Endothelial cell of umbilical vein (primary cell): ENCODE results near the gene BTBD18. TPM values are rescaled to one million over a fixed set of nuclear protein-coding genes. Genes with fewer than 3 reads are reported as not detected.

Source experiments
- BruUV-seq: library from RNA; stranded (reverse); fragments of 400-500 nt; replicated peaks from 2 replicates; lab custom pipeline; 2021; lab: Mats Ljungman, UMichigan
- CTCF ChIA-PET: fragments of 300-600, 350-600 bp; sonication (Branson Sonifier 250); formaldehyde crosslinking; loops from one replicate; lab custom pipeline; 2021; ENCODE audit warnings: antibody characterized with exemption, inconsistent platforms; lab: Charles Lee
- POLR2A ChIA-PET: fragments of 300-600, 350-600 bp; sonication (Branson Sonifier 250); formaldehyde crosslinking; loops from one replicate; lab custom pipeline; 2021; ENCODE audit warnings: antibody characterized with exemption, inconsistent platforms; lab: Charles Lee
- DNase-seq: peaks from one replicate; pipeline ENCODE4 v3.0.0-alpha.2; 2011; ENCODE audit warnings: low read depth, low spot score
- FAIRE-seq: peaks from 2 replicates; lab custom pipeline; 2011; peaks lifted over from hg19 to GRCh38; lab: Jason Lieb, UNC
- H2AFZ ChIP-seq: 2 replicates; pipeline ENCODE4 v1.6.0; 2012; ENCODE audit warnings: low read depth, low read length, control low read depth, inconsistent platforms
- H3K27ac ChIP-seq: 2 replicates; pipeline ENCODE4 v1.5.1; 2011; ENCODE audit warnings: low read depth, mild to moderate bottlenecking, control low read depth, low read length, moderate library complexity; ENCODE audit not compliant: insufficient read depth
- H3K27me3 ChIP-seq, 2 experiments: 2 replicates each; pipeline versions ENCODE4 v1.6.0 to v1.6.1; 2011; ENCODE audit warnings: low read length in 2 of 2, mixed read lengths in 1 of 2; ENCODE audit not compliant: control insufficient read depth in 2 of 2, insufficient read depth in 2 of 2
- H3K36me3 ChIP-seq, 2 experiments: 2 replicates in 1 of 2; 3 replicates in 1 of 2; pipeline ENCODE4 v1.5.1; 2011; ENCODE audit warnings: low read length in 2 of 2, mild to moderate bottlenecking in 1 of 2, moderate library complexity in 1 of 2; ENCODE audit not compliant: control insufficient read depth in 2 of 2, insufficient read depth in 2 of 2; ENCODE audit errors: extremely low read depth in 1 of 2
- H3K4me1 ChIP-seq: 3 replicates; pipeline ENCODE4 v1.5.1; 2011; ENCODE audit warnings: mild to moderate bottlenecking, low read length; ENCODE audit not compliant: control insufficient read depth, insufficient read depth; ENCODE audit errors: extremely low read depth
- H3K4me2 ChIP-seq: 2 replicates; pipeline ENCODE4 v1.6.1; 2011; ENCODE audit warnings: low read length, control low read depth, mixed read lengths; ENCODE audit not compliant: insufficient read depth
- H3K4me3 ChIP-seq, 3 experiments: fragments of 200-600 bp in 1 of 3; sonication (generic), shearing (Covaris generic) in 1 of 3; replicated peaks in 1 of 3; 2 replicates each; pipeline ENCODE4 v1.5.1; 2011 to 2016; ENCODE audit warnings: control low read depth in 3 of 3, low read length in 3 of 3, mild to moderate bottlenecking in 2 of 3, inconsistent platforms in 1 of 3, low read depth in 1 of 3, moderate library complexity in 1 of 3; ENCODE audit not compliant: insufficient read depth in 1 of 3
- H3K79me2 ChIP-seq: 2 replicates; pipeline ENCODE4 v1.6.0; 2012; ENCODE audit warnings: low read length, inconsistent platforms; ENCODE audit not compliant: control insufficient read depth, insufficient read depth
- H3K9ac ChIP-seq: replicated peaks from 2 replicates; pipeline ENCODE3; 2011; ENCODE audit warnings: low read length, control low read depth; ENCODE audit not compliant: insufficient read depth; ENCODE audit errors: extremely low read depth
- H3K9me1 ChIP-seq: replicated peaks from 3 replicates; pipeline ENCODE4 v1.6.0; 2011; ENCODE audit warnings: mild to moderate bottlenecking, low read length; ENCODE audit not compliant: control insufficient read depth, insufficient read depth; ENCODE audit errors: extremely low read depth
- H3K9me3 ChIP-seq: replicated peaks from 2 replicates; pipeline ENCODE4 v1.5.1; 2012; ENCODE audit warnings: low read length, inconsistent platforms; ENCODE audit not compliant: control insufficient read depth, insufficient read depth
- H4K20me1 ChIP-seq: replicated peaks from 2 replicates; pipeline ENCODE3; 2011; ENCODE audit warnings: mild to moderate bottlenecking, low read length; ENCODE audit not compliant: control insufficient read depth, insufficient read depth; ENCODE audit errors: extremely low read depth
- EZH2 ChIP-seq: IDR thresholded peaks from 2 replicates; pipeline ENCODE4 v1.6.1; 2012; ENCODE audit warnings: borderline replicate concordance, low read depth, mild to moderate bottlenecking, moderate library complexity, low read length, inconsistent platforms; ENCODE audit not compliant: severe bottlenecking
- FOS ChIP-seq: IDR thresholded peaks from 2 replicates; pipeline ENCODE4 v1.6.1; 2011; ENCODE audit warnings: mild to moderate bottlenecking, low read length, moderate library complexity, borderline replicate concordance; ENCODE audit not compliant: insufficient read depth
- GATA2 ChIP-seq: IDR thresholded peaks from 2 replicates; pipeline ENCODE4 v1.7.0; 2011; ENCODE audit warnings: low read depth, mild to moderate bottlenecking, moderate library complexity, mixed read lengths, low read length; ENCODE audit not compliant: insufficient read length, insufficient read depth
- JUN ChIP-seq: IDR thresholded peaks from 2 replicates; pipeline ENCODE4 v1.6.1; 2011; ENCODE audit warnings: borderline replicate concordance, low read depth; ENCODE audit not compliant: insufficient read length, insufficient read depth
- MYC ChIP-seq: IDR thresholded peaks from one replicate; pipeline ENCODE4 v1.6.1; 2011; ENCODE audit warnings: mild to moderate bottlenecking, low read depth, low read length
- POLR2A ChIP-seq: IDR thresholded peaks from 2 replicates; pipeline ENCODE4 v1.6.1; 2012; ENCODE audit warnings: low read depth, mild to moderate bottlenecking, control low read depth, low read length
- POLR2AphosphoS5 ChIP-seq: IDR thresholded peaks from 2 replicates; pipeline ENCODE4 v1.6.1; 2012; ENCODE audit warnings: low read depth, mild to moderate bottlenecking, control low read depth, low read length, moderate library complexity; ENCODE audit not compliant: insufficient read depth
- dilution Hi-C: fragments of 300-500 bp; cut with MboI; formaldehyde crosslinking; loops from one replicate; pipeline ENCODE4 v1.15.0; 2019; ENCODE audit warnings: low sequenced_read_pairs; ENCODE audit not compliant: extremely low pct_ligation_motif_present
- intact Hi-C: fragments of 100-400 bp; cut with micrococcal nuclease; formaldehyde crosslinking; loops from one replicate; pipeline ENCODE4 v1.10.0; 2022
- polyA plus RNA-seq, 4 experiments: library from polyadenylated mRNA; depleted of rRNA in 3 of 4; stranded (reverse) in 3 of 4; unstranded in 1 of 4; fragments of >200 nt; gene quantifications; 2 replicates each; pipeline versions ENCODE4 v1.2.1 to v1.2.3, GENCODE V29; 2011 to 2012; ENCODE audit warnings: missing spikeins in 1 of 4
- total RNA-seq: library from RNA; stranded (reverse); gene quantifications from 2 replicates; pipeline ENCODE4 v1.2.3, GENCODE V29; 2021
- TF ChIP-seq, protein P1 (sequence below), 2 donors: IDR thresholded peaks; 1 replicate in 1 of 2; 2 replicates in 1 of 2; pipeline ENCODE4 v1.5.1; 2011; ENCODE audit warnings: low read length in 2 of 2, mild to moderate bottlenecking in 2 of 2, moderate library complexity in 2 of 2, control low read depth in 1 of 2, inconsistent platforms in 1 of 2, low read depth in 1 of 2; ENCODE audit not compliant: insufficient read depth in 1 of 2; ENCODE audit errors: extremely low read depth in 1 of 2
- TF ChIP-seq, protein P2 (sequence below): IDR thresholded peaks from 2 replicates; pipeline ENCODE4 v1.6.1; 2011; ENCODE audit not compliant: insufficient read depth, insufficient read length

The BTBD18 gene
- total and polyA plus RNA-seq, 2 donors (not counting 3 experiments of a cell fraction or from before 2014, with no cell fraction given), result not detected

DNA sequence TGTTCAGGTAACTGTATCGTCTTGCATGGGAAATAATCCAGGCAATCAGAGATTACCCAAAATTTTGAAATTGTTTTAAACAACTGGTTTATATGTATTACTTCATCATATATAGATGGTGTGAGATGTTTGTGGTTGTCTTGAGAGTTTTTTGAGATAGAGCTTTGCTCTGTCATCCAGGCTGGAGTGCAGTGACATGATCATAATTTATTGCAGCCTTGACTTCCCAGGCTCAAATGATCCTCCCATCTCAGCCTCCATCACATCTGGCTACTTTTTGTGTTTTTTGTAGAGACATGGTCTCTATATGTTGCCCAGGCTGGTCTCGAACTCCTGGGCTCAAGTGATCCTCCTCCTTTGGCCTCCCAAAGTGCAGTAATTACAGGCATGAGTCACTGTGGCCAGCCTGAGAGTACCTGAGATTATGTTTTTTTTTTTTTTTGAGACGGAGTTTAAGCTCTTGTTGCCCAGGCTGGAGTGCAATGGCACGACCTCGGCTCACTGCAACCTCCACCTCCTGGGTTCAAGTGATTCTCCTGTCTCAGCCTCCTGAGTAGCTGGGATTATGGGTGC is 21.5 kb upstream of the BTBD18 start:
- peaks cover 8% of the 10 kb centered on the region for H4K20me1 ChIP-seq
- no peaks in the 10 kb centered on the region for H3K9me3 ChIP-seq
- H3K9me1 ChIP-seq, result no peaks in the 10 kb centered on the region
- POLR2A ChIA-PET, result no interaction called here
- no peak overlapping the region for H2AFZ ChIP-seq
- H3K4me3 ChIP-seq, result no peak overlapping the region
- BruUV-seq, result no TSS peak
- no peak overlapping the region for H3K27ac ChIP-seq
- dilution Hi-C loops (no loop called here), intact Hi-C loops (no loop called here)
- H3K9ac ChIP-seq, result no peak overlapping the region
- CTCF ChIA-PET, result interaction anchor here (1.0 to 8.1 kb wide), 4 partner anchors 10 to 27 kb away, joined by 3 to 123 read pairs (median 22); no protein-coding TSS in a partner anchor
- no peak overlapping the region for H3K4me2 ChIP-seq
- DNase-seq (no peak), FAIRE-seq (no peak)
- H3K79me2 ChIP-seq, result peaks cover 96% of the 10 kb centered on the region
- no peaks in the 10 kb centered on the region for H3K27me3 ChIP-seq
- H3K4me1 ChIP-seq, result peaks cover 67% of the 10 kb centered on the region
- TF ChIP-seq MYC, result no peak
- TF ChIP-seq POLR2AphosphoS5, result no peak
- TF ChIP-seq, protein P1, sequence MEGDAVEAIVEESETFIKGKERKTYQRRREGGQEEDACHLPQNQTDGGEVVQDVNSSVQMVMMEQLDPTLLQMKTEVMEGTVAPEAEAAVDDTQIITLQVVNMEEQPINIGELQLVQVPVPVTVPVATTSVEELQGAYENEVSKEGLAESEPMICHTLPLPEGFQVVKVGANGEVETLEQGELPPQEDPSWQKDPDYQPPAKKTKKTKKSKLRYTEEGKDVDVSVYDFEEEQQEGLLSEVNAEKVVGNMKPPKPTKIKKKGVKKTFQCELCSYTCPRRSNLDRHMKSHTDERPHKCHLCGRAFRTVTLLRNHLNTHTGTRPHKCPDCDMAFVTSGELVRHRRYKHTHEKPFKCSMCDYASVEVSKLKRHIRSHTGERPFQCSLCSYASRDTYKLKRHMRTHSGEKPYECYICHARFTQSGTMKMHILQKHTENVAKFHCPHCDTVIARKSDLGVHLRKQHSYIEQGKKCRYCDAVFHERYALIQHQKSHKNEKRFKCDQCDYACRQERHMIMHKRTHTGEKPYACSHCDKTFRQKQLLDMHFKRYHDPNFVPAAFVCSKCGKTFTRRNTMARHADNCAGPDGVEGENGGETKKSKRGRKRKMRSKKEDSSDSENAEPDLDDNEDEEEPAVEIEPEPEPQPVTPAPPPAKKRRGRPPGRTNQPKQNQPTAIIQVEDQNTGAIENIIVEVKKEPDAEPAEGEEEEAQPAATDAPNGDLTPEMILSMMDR (IDR thresholded peaks at IDR 0.05; ENCODE audit: extremely low read depth in 1 of 2, insufficient read depth in 1 of 2, low read depth in 1 of 2, low read length in 2 of 2), result no peak
- TF ChIP-seq FOS, result no peak
- no peak for TF ChIP-seq JUN
- TF ChIP-seq GATA2, result no peak
- TF ChIP-seq EZH2, result no peak
- TF ChIP-seq POLR2A, result no peak
- TF ChIP-seq, protein P2, sequence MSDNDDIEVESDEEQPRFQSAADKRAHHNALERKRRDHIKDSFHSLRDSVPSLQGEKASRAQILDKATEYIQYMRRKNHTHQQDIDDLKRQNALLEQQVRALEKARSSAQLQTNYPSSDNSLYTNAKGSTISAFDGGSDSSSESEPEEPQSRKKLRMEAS, result no peak
- H3K36me3 ChIP-seq, result peaks cover 0 to 3% of the 10 kb centered on the region in 2 experiments
